Prostate gland (tissue), 2 donors: ENCODE measurements around the gene SORL1.

Experiments used
- POLR2A ChIP-seq: fragments of 450-650 bp; IDR thresholded peaks from one replicate; pipeline ENCODE4 v1.6.1; 2016; ENCODE audit warnings: antibody characterized with exemption, mild to moderate bottlenecking
- POLR2AphosphoS5 ChIP-seq: sonication (generic); formaldehyde crosslinking; IDR thresholded peaks from one replicate; pipeline ENCODE4 v1.6.1; 2017; ENCODE audit warnings: antibody characterized with exemption
- TF ChIP-seq, protein P1 (sequence below), 4 experiments: fragments of 200-600 bp in 2 of 4; fragments of 450-650 bp in 2 of 4; sonication (generic) in 2 of 4; IDR thresholded peaks; 1 replicate in 3 of 4; 2 replicates in 1 of 4; pipeline ENCODE4 v1.5.1; 2016 to 2019; ENCODE audit warnings: antibody characterized with exemption in 4 of 4, mild to moderate bottlenecking in 2 of 4, moderate library complexity in 2 of 4

- TF ChIP-seq POLR2AphosphoS5 (no peak), POLR2A (no peak)
- TF ChIP-seq, protein P1, sequence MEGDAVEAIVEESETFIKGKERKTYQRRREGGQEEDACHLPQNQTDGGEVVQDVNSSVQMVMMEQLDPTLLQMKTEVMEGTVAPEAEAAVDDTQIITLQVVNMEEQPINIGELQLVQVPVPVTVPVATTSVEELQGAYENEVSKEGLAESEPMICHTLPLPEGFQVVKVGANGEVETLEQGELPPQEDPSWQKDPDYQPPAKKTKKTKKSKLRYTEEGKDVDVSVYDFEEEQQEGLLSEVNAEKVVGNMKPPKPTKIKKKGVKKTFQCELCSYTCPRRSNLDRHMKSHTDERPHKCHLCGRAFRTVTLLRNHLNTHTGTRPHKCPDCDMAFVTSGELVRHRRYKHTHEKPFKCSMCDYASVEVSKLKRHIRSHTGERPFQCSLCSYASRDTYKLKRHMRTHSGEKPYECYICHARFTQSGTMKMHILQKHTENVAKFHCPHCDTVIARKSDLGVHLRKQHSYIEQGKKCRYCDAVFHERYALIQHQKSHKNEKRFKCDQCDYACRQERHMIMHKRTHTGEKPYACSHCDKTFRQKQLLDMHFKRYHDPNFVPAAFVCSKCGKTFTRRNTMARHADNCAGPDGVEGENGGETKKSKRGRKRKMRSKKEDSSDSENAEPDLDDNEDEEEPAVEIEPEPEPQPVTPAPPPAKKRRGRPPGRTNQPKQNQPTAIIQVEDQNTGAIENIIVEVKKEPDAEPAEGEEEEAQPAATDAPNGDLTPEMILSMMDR (IDR thresholded peaks at IDR 0.05), result no peak
Observed at GRCh38 chr11:121583825-121584224, 131.7 kb downstream of the SORL1 start.
